ENCODE results near the gene VPS45. TPM values are rescaled to one million over a fixed set of nuclear protein-coding genes. Genes with fewer than 3 reads are reported as not detected.

VPS45 gene
- total RNA-seq, 1 donor from 2014 or later: 37.4 TPM

DNA sequence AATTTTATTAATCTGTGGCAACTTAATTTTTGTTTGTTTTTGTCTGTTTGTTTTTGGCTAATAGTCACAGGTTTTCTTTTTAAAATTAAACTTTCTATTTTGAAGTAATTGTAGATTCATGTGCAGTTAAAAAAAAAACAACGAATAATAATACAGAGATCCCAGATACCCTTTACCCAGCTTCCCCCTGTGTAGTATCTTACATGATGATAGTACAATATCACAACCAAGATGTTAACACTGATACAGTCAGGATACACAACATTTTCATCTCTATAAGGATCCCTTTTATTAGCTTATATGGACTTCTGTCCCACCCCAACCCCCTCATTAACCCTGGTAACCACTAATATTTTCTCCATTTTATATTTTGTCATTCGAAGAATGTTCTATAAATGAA is 5.9 kb downstream of the VPS45 start:
- H3K27ac ChIP-seq: no peak overlapping the region
- H3K4me3 ChIP-seq: no peak overlapping the region
- peaks cover 58% of the 10 kb centered on the region for H3K36me3 ChIP-seq
- ATAC-seq (no peak), DNase-seq (no peak)
- TF ChIP-seq, protein P1, sequence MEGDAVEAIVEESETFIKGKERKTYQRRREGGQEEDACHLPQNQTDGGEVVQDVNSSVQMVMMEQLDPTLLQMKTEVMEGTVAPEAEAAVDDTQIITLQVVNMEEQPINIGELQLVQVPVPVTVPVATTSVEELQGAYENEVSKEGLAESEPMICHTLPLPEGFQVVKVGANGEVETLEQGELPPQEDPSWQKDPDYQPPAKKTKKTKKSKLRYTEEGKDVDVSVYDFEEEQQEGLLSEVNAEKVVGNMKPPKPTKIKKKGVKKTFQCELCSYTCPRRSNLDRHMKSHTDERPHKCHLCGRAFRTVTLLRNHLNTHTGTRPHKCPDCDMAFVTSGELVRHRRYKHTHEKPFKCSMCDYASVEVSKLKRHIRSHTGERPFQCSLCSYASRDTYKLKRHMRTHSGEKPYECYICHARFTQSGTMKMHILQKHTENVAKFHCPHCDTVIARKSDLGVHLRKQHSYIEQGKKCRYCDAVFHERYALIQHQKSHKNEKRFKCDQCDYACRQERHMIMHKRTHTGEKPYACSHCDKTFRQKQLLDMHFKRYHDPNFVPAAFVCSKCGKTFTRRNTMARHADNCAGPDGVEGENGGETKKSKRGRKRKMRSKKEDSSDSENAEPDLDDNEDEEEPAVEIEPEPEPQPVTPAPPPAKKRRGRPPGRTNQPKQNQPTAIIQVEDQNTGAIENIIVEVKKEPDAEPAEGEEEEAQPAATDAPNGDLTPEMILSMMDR (IDR thresholded peaks at IDR 0.05): no peak
- intact Hi-C loops (cut with DNase I): loop anchor here (10.0 kb wide), 1 partner anchor 81 kb away; no protein-coding TSS in a partner anchor
- H3K27me3 ChIP-seq: no peaks in the 10 kb centered on the region
- no peaks in the 10 kb centered on the region for H3K9me3 ChIP-seq
- H3K4me1 ChIP-seq: peaks cover 2% of the 10 kb centered on the region

DNA sequence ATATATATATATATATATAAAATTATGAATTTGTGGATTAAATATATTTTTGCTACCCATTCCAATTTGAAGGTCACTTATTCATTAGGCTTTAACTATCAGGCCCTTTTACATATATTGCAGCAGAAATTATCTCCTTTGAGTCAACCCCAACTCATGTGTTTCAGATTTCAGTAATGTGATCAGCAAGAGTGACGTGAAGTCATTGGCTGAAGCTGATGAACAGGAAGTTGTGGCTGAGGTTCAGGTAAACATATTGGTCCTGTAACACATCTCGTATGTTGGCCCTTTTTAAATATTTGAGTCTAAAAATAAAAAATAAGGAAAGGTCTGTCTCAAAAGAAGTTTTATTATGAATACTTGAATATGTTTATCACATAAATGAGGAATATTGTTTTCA is 8.5 kb downstream of the VPS45 start:
- no peaks in the 10 kb centered on the region for H3K9me3 ChIP-seq
- H3K4me3 ChIP-seq: no peak overlapping the region
- no peak overlapping the region for H3K27ac ChIP-seq
- intact Hi-C loops (cut with DNase I): loop anchor here (10.0 kb wide), 1 partner anchor 79 kb away; no protein-coding TSS in a partner anchor
- H3K27me3 ChIP-seq: no peaks in the 10 kb centered on the region
- no peak for ATAC-seq
- H3K4me1 ChIP-seq: no peaks in the 10 kb centered on the region
- H3K36me3 ChIP-seq: peaks cover 75% of the 10 kb centered on the region
- TF ChIP-seq, protein P1 (IDR thresholded peaks at IDR 0.05): no peak
- no peak for DNase-seq

DNA sequence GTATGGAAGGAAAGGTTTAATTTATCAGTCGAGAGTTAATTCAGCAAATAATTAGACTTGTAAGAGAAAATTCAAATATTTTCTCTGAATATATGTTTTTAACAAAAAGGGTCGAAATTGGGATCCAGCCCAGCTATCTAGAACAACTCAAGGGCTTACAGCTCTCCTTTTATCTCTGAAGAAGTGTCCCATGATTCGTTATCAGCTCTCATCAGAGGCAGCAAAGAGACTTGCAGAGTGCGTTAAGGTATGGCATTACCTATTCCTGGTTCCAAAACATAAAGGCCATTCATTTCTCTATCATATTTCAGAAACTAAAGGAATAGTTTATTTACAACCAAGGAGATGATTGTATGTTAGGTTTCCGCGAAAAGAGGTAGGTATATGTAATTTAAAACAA is 9.4 kb downstream of the VPS45 start:
- Histone ChIP-seq H3K27me3 (no peaks in the 10 kb centered on the region), H3K4me1 (no peaks in the 10 kb centered on the region), H3K9me3 (no peaks in the 10 kb centered on the region), H3K36me3 (peaks cover 80% of the 10 kb centered on the region), H3K27ac (no peak overlapping the region), H3K4me3 (no peak overlapping the region)
- DNase-seq: no peak
- no peak for ATAC-seq
- intact Hi-C loops (cut with DNase I): loop anchor here (10.0 kb wide), 1 partner anchor 78 kb away; no protein-coding TSS in a partner anchor
- TF ChIP-seq, protein P1 (IDR thresholded peaks at IDR 0.05): no peak

DNA sequence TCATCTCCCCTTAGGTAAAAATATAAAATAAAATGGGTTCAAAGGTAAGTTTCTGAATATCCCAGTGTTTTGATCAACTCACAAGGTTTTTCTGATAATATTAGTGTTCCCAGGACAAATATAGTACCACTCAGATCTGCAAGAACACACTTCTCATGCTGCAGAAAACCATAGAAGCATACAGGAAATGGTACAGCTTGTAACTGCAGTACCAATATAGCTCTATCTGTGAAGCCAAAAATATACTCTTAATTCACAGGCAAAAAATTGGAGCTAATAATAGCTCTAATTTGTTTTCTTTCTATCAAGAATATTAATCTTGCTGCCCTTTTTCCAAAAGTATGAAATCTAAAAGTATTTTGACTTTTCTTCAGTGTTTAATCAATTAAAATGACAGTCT is 13.2 kb downstream of the VPS45 start:
- Histone ChIP-seq H3K27ac (no peak overlapping the region), H3K9me3 (no peaks in the 10 kb centered on the region), H3K27me3 (no peaks in the 10 kb centered on the region), H3K4me3 (no peak overlapping the region), H3K36me3 (peaks cover 92% of the 10 kb centered on the region), H3K4me1 (no peaks in the 10 kb centered on the region)
- DNase-seq (no peak), ATAC-seq (no peak)
- TF ChIP-seq, protein P1 (IDR thresholded peaks at IDR 0.05): no peak
- intact Hi-C loops (cut with DNase I): no loop called here

DNA sequence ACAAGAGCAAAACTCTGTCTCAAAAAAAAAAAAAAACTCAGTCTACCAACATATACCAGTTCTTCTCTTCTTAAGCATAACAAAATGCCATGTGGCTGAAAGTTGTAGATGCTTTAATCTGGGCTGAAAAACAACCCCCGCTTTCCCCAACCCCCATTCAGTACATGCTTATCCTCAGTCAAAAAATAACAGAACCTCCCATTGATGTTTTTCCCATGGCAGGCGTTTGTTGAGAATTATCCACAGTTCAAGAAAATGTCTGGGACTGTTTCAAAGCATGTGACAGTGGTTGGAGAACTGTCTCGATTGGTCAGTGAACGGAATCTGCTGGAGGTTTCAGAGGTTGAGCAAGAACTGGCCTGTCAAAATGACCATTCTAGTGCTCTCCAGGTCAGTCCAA is 14.9 kb downstream of the VPS45 start:
- Histone ChIP-seq H3K4me1 (no peaks in the 10 kb centered on the region), H3K27me3 (no peaks in the 10 kb centered on the region), H3K9me3 (no peaks in the 10 kb centered on the region), H3K4me3 (no peak overlapping the region), H3K27ac (no peak overlapping the region), H3K36me3 (peaks cover 97% of the 10 kb centered on the region)
- no peak for ATAC-seq
- TF ChIP-seq, protein P1 (IDR thresholded peaks at IDR 0.05): no peak
- intact Hi-C loops (cut with DNase I): no loop called here
- no peak for DNase-seq

DNA sequence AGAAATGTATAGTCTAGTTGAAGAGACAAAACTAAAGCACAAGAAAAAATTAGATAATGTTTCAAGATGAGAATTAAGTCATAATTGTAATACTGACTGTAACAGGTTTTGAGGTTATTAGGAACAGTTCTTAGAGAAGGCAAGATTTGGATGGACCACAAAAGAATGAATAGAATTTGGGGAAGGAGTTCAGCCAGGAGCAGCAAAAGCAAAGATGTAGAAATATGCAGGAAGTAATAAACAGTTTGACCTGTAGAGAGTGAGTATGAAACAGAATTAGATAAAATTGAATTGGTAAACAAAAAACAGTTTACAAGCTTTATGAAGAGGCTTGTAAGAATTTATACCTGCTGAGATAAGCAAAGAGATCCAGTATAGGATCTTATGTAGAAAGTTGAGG is 16.3 kb downstream of the VPS45 start:
- intact Hi-C loops (cut with DNase I): no loop called here
- DNase-seq: no peak
- no peaks in the 10 kb centered on the region for H3K4me1 ChIP-seq
- H3K27me3 ChIP-seq: no peaks in the 10 kb centered on the region
- peaks cover 96% of the 10 kb centered on the region for H3K36me3 ChIP-seq
- no peak overlapping the region for H3K4me3 ChIP-seq
- ATAC-seq: no peak
- H3K9me3 ChIP-seq: no peaks in the 10 kb centered on the region
- H3K27ac ChIP-seq: no peak overlapping the region
- TF ChIP-seq, protein P1 (IDR thresholded peaks at IDR 0.05): no peak

Data from upper lobe of right lung (tissue), 1 donor.